Duodenal mucosa (tissue), 2 donors: Measurements from ENCODE around the gene NAB2.
A peak's percentile ranks its signal among the peaks of the same experiment; 100 is the strongest.
"Not testable (repeated sequence)": the region's sequence is repeated elsewhere in the genome, so short reads cannot be mapped to it uniquely, and the experiment has no call there.

Experiments used
- H3K27ac ChIP-seq: one replicate; pipeline ENCODE4 v1.7.0; 2013; ENCODE audit warnings: low read depth, low read length
- H3K27me3 ChIP-seq, 2 donors: one replicate each; pipeline ENCODE4 v1.7.0; 2013; ENCODE audit warnings: low read length in 2 of 2, control low read depth in 1 of 2; ENCODE audit not compliant: insufficient read depth in 2 of 2, control insufficient read depth in 1 of 2
- H3K36me3 ChIP-seq, 2 donors: one replicate each; pipeline ENCODE4 v1.7.0; 2013; ENCODE audit warnings: low read length in 2 of 2, control low read depth in 1 of 2; ENCODE audit not compliant: insufficient read depth in 2 of 2, control insufficient read depth in 1 of 2
- H3K4me1 ChIP-seq, 2 donors: one replicate each; pipeline ENCODE4 v1.7.0; 2013; ENCODE audit warnings: low read length in 2 of 2, control low read depth in 1 of 2; ENCODE audit not compliant: insufficient read depth in 2 of 2, control insufficient read depth in 1 of 2
- H3K4me3 ChIP-seq, 2 donors: one replicate each; pipeline ENCODE4 v1.7.0; 2013; ENCODE audit warnings: low read length in 2 of 2, low read depth in 1 of 2
- H3K9ac ChIP-seq, 2 donors: one replicate each; pipeline ENCODE4 v1.7.0; 2013; ENCODE audit warnings: low read length in 2 of 2, low read depth in 1 of 2
- H3K9me3 ChIP-seq, 2 donors: one replicate each; pipeline ENCODE4 v1.7.0; 2013; ENCODE audit warnings: low read length in 2 of 2, control low read depth in 1 of 2; ENCODE audit not compliant: control insufficient read depth in 1 of 2

NAB2 gene

GRCh38 chr12:57048423-57049118, 40.3 kb upstream of the NAB2 start:
- Histone ChIP-seq H3K9me3 (no peaks in the 10 kb centered on the region), H3K4me3 (peak overlapping the region; percentile 88 to 93), H3K36me3 (peaks cover 16 to 37% of the 10 kb centered on the region in 2 donors), H3K4me1 (peaks cover 24 to 35% of the 10 kb centered on the region in 2 donors), H3K9ac (peak overlapping the region; percentile 73 to 74), H3K27ac (no peak overlapping the region), H3K27me3 (no peaks in the 10 kb centered on the region)

- no peaks in the 10 kb centered on the region for H3K27me3 ChIP-seq
- H3K9me3 ChIP-seq, result no peaks in the 10 kb centered on the region
- H3K9ac ChIP-seq, result peak overlapping the region; percentile 73 to 74
- peak overlapping the region; percentile 22 for H3K27ac ChIP-seq
- peaks cover 24 to 35% of the 10 kb centered on the region in 2 donors for H3K4me1 ChIP-seq
- H3K36me3 ChIP-seq, result peaks cover 16 to 33% of the 10 kb centered on the region in 2 donors
- peak overlapping the region; percentile 88 to 93 for H3K4me3 ChIP-seq
Measured at GRCh38 chr12:57049119-57049446, 39.8 kb upstream of the NAB2 start.

GRCh38 chr12:57049890-57050289, 39.0 kb upstream of the NAB2 start, which contains the start of gene MYO1A:
TSS of gene MYO1A (minus strand) at chr12:57050129. CDS start at chr12:57048323, 1,806 bp downstream.
- Histone ChIP-seq H3K36me3 (peaks cover 16 to 28% of the 10 kb centered on the region in 2 donors), H3K4me3 (peak within 1 kb of the TSS; percentile 88 to 93), H3K4me1 (peaks cover 24 to 32% of the 10 kb centered on the region in 2 donors), H3K27me3 (no peaks in the 10 kb centered on the region), H3K9me3 (no peaks in the 10 kb centered on the region), H3K27ac (peak within 1 kb of the TSS; percentile 28), H3K9ac (peak within 1 kb of the TSS; percentile 73 to 74)

- Histone ChIP-seq H3K27ac (no peak overlapping the region), H3K4me3 (peak overlapping the region; percentile 88 to 93), H3K9me3 (no peaks in the 10 kb centered on the region), H3K9ac (peak overlapping the region; percentile 43 to 74), H3K36me3 (peaks cover 14 to 19% of the 10 kb centered on the region in 2 donors), H3K27me3 (no peaks in the 10 kb centered on the region), H3K4me1 (peaks cover 24 to 27% of the 10 kb centered on the region in 2 donors)
Measured at GRCh38 chr12:57051011-57051410, 37.9 kb upstream of the NAB2 start.

DNA sequence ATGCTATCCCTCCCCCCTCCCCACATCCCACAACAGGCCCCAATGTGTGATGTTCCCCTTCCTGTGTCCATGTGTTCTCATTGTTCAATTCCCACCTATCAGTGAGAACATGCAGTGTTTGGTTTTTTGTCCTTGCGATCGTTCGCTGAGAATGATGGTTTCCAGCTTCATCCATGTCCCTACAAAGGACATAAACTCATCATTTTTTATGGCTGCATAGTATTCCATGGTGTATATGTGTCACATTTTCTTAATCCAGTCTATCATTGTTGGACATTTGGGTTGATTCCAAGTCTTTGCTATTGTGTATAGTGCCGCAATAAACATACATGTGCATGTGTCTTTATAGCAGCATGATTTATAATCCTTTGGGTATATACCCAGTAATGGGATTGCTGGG, 35.8 kb upstream of the NAB2 start:
- not testable (repeated sequence) for H3K4me3 ChIP-seq, H3K27ac ChIP-seq, H3K9ac ChIP-seq, H3K36me3 ChIP-seq, H3K27me3 ChIP-seq, H3K9me3 ChIP-seq
- peaks cover 7 to 22% of the 10 kb centered on the region in 2 donors for H3K4me1 ChIP-seq

DNA sequence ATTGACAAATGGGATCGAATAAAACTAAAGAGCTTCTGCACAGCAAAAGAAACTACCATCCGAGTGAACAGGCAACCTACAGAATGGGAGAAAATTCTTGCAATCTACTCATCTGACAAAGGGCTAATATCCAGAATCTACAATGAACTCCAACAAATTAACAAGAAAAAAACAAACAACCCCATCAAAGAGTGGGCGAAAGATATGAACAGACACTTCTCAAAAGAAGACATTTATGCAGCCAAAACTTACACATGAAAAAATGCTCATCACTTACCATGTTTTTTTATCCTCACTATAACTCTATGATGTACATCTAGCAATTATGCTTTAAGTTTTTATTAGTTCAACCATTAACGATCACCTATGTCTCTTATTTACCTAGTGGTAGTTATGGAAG, 35.0 kb upstream of the NAB2 start:
- not testable (repeated sequence) for H3K9me3 ChIP-seq, H3K9ac ChIP-seq, H3K27me3 ChIP-seq, H3K36me3 ChIP-seq, H3K27ac ChIP-seq, H3K4me3 ChIP-seq
- peaks cover 6 to 28% of the 10 kb centered on the region in 2 donors for H3K4me1 ChIP-seq

GRCh38 chr12:57055824-57056223, 33.1 kb upstream of the NAB2 start:
- H3K27me3 ChIP-seq, result no peaks in the 10 kb centered on the region
- no peak overlapping the region for H3K9ac ChIP-seq
- H3K4me1 ChIP-seq, result peaks cover 9 to 30% of the 10 kb centered on the region in 2 donors
- H3K9me3 ChIP-seq, result no peaks in the 10 kb centered on the region
- no peak overlapping the region for H3K4me3 ChIP-seq
- peaks cover 0 to 17% of the 10 kb centered on the region in 2 donors for H3K36me3 ChIP-seq
- no peak overlapping the region for H3K27ac ChIP-seq

DNA sequence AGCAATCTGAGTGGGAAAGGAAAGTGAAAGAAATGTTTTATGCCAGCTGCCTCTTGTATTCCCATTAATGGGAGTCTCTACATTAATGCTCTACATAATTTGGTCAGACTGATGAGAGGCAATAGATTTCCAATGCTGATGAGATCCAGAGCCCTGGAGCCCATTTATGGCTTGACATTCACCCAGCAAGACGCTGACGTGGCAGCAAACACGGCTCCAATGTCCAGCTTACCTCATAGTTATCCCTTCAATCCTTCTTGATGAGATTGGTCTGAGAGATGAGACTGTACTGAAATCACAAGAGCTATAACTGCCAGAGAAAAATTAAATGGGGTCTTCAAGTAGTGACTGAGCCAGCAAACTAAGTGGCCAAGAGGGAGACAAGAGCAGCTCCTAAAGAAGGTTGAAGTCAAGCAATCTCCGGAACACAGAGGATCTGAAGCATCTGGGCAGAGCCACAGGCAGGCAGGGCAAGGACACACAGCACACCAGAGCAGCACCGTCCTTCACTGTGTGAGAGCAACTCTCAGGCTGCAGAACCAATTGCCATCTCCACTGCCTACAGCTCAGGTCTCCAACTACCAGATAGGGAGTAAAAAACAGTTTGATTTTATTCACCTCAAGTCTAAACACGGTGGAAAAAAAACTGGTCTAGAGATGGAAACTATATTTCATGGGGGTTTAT, 31.7 kb upstream of the NAB2 start:
- peaks cover 5 to 22% of the 10 kb centered on the region in 2 donors for H3K4me1 ChIP-seq
- H3K9me3 ChIP-seq, result no peaks in the 10 kb centered on the region
- H3K36me3 ChIP-seq, result peaks cover 0 to 17% of the 10 kb centered on the region in 2 donors
- H3K4me3 ChIP-seq, result peak overlapping the region; percentile 2 to 34
- no peaks in the 10 kb centered on the region for H3K27me3 ChIP-seq
- H3K9ac ChIP-seq, result peak overlapping the region in 1 of 2 donors; percentile 27
- H3K27ac ChIP-seq, result peak overlapping the region; percentile 15

DNA sequence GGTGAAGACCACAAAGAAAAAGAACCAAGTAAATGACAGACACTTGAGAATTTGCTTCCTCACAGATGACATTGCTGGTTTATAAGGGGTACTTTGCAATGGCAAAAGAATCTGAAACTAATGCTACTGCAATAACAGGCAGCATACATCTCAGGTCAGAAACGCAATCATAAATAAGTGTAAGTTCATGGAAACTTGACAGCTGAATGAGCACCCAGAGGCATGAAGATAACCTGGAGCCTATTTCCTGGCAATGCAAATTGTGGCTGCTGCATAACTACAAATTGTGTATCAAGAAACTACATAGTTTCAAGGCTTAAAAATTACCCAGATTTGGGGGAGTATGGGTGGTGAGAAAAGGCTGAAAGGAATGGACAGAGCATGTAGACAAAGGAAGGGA, 30.5 kb upstream of the NAB2 start:
- no peak overlapping the region for H3K4me3 ChIP-seq
- H3K27ac ChIP-seq, result no peak overlapping the region
- H3K4me1 ChIP-seq, result peaks cover 5 to 22% of the 10 kb centered on the region in 2 donors
- H3K27me3 ChIP-seq, result no peaks in the 10 kb centered on the region
- peaks cover 0 to 17% of the 10 kb centered on the region in 2 donors for H3K36me3 ChIP-seq
- no peak overlapping the region for H3K9ac ChIP-seq
- H3K9me3 ChIP-seq, result no peaks in the 10 kb centered on the region

GRCh38 chr12:57063991-57064685, 24.8 kb upstream of the NAB2 start:
- no peaks in the 10 kb centered on the region for H3K9me3 ChIP-seq
- H3K27ac ChIP-seq, result no peak overlapping the region
- peaks cover 2 to 14% of the 10 kb centered on the region in 2 donors for H3K4me1 ChIP-seq
- H3K27me3 ChIP-seq, result no peaks in the 10 kb centered on the region
- peaks cover 0 to 6% of the 10 kb centered on the region in 2 donors for H3K36me3 ChIP-seq
- H3K4me3 ChIP-seq, result no peak overlapping the region
- no peak overlapping the region for H3K9ac ChIP-seq
